B cell (primary cell): ENCODE results near the gene FXYD3.

Experiments
- EZH2 ChIP-seq: IDR thresholded peaks from 2 replicates; pipeline ENCODE4 v1.6.1; 2012; ENCODE audit warnings: borderline replicate concordance, low read depth, mild to moderate bottlenecking, moderate library complexity, low read length; ENCODE audit not compliant: insufficient read depth, poor library complexity, severe bottlenecking
- TF ChIP-seq, protein P1 (sequence below): fragments of 200-600 bp; IDR thresholded peaks from one replicate; pipeline ENCODE4 v1.8.0; 2022; ENCODE audit warnings: antibody characterized with exemption, mild to moderate bottlenecking

DNA sequence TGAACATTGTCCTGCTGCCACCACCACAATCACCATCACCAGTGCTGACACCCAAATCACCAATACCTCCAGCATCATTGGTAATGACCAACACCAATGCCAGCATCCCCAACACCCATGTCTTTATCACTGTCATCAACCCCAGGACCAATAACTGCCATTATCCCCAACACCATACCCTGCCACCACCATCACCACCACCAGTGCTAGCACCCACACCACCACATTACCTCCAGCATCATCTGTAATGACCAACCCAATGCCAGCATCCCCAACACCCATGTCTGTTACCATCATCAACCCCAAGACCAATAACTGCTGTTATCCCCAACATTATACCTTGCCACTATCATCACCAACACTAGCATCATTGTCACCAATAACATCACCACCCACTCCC lies 16.6 kb downstream of the FXYD3 start:
- TF ChIP-seq, protein P1, sequence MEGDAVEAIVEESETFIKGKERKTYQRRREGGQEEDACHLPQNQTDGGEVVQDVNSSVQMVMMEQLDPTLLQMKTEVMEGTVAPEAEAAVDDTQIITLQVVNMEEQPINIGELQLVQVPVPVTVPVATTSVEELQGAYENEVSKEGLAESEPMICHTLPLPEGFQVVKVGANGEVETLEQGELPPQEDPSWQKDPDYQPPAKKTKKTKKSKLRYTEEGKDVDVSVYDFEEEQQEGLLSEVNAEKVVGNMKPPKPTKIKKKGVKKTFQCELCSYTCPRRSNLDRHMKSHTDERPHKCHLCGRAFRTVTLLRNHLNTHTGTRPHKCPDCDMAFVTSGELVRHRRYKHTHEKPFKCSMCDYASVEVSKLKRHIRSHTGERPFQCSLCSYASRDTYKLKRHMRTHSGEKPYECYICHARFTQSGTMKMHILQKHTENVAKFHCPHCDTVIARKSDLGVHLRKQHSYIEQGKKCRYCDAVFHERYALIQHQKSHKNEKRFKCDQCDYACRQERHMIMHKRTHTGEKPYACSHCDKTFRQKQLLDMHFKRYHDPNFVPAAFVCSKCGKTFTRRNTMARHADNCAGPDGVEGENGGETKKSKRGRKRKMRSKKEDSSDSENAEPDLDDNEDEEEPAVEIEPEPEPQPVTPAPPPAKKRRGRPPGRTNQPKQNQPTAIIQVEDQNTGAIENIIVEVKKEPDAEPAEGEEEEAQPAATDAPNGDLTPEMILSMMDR: no peak
- TF ChIP-seq EZH2: no peak
